NCI-H82 treated with DMSO at 0.1 percent for 48 hours (cell line): Measurements from ENCODE around the gene MXRA8.
"Not testable (repeated sequence)": the region's sequence is repeated elsewhere in the genome, so short reads cannot be mapped to it uniquely, and the experiment has no call there.

ENCODE experiments used
- DNase-seq: peaks from one replicate; lab custom pipeline; 2025; ENCODE audit not compliant: unreplicated experiment; lab: John Stamatoyannopoulos, UW

Gene MXRA8

GRCh38 chr1:1393014-1393413, 34.7 kb upstream of the MXRA8 start:
- DNase-seq, result no peak

- no peak for DNase-seq
Measured at GRCh38 chr1:1391225-1391624, 32.9 kb upstream of the MXRA8 start.

- no peak for DNase-seq
Measured at GRCh38 chr1:1390675-1391074, 32.3 kb upstream of the MXRA8 start.

DNA sequence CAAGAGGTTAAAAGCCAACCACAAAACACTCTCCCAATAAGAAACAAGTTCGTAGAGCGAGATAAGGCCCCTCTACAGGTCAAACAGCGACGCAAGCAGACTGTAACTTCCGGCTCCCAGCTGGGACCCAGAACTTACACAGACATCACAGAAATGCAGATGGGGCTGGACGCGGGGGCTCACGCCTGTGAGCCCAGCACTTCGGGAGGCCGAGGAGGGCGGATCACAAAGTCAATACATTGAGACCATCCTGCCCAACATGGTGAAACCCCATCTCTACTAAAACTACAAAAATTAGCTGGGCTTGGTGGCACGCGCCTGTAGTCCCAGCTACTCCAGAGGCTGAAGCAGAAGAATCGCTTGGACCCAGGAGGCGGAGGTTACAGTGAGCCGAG, 29.7 kb upstream of the MXRA8 start:
- no peak for DNase-seq

- no peak for DNase-seq
Measured at GRCh38 chr1:1387098-1388077, 29.0 kb upstream of the MXRA8 start.

- no peak for DNase-seq
Measured at GRCh38 chr1:1385931-1386330, 27.6 kb upstream of the MXRA8 start.

DNA sequence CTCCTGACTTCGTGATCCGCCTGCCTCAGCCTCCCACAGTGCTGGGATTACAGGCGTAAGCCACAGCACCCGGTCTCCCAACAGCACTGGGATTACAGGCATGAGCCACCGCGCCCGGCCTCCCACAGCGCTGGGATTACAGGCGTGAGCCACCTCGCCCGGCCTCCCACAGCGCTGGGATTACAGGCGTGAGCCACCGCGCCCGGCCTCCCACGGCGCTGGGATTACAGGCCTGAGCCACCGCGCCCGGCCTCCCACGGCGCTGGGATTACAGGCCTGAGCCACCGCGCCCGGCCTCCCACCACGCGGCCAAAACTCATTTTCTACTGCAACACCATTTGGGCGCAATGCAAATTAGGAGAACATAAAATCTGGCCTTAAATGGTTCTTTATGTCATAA, 27.0 kb upstream of the MXRA8 start:
- DNase-seq, result not testable (repeated sequence)

DNA sequence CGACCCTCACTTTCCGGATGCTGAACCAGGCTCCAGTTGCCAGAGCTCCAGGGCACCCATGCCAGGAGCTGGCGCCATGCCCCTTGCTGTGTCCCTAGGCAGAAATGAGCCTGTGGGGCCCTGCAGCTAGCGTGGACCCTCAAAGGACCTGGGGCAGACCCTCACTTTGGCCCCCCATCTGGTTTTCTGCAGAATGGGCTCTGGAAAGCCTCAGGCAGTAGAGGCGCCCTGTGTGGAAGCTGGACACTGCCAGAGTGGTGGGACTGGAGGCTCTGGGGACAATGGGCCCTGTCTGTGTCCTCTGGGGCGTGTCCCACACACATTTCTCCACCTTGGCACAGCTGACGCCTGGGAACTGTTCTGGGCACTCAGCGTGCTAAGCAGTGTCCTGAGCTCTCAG, 22.9 kb upstream of the MXRA8 start:
- no peak for DNase-seq

- no peak for DNase-seq
Measured at GRCh38 chr1:1380860-1381259, 22.5 kb upstream of the MXRA8 start.

DNA sequence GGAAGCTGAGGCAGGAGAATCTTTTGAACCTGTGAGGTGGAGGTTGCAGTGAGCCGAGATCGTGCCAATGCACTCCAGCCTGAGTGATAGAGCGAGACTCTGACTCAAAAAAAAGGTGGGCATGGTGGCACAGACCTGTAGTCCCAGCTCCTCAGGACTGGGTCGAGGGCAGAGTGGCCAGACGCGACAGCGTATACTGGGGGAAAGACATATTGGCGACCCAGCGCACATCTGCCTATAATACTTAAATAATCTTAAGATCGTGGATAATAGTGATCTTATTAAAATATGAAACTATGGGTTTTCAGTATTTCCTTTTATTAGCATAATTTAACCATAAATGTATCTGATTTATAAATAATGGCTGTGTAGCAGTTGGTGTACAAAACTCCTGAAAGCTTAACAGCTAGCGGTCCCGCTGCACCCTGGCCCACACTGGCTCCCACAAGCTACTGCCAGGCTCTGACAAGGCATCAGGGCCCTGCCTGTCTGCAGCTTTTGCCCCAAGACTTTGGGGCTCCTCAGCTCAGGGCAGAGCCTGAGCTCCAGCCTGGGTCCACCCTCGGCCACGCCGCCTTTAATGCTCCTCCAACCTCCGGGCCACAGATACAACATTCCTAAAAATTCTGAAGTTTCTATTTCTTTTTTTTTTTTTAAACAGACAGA, 19.3 kb upstream of the MXRA8 start:
- DNase-seq, result no peak

DNA sequence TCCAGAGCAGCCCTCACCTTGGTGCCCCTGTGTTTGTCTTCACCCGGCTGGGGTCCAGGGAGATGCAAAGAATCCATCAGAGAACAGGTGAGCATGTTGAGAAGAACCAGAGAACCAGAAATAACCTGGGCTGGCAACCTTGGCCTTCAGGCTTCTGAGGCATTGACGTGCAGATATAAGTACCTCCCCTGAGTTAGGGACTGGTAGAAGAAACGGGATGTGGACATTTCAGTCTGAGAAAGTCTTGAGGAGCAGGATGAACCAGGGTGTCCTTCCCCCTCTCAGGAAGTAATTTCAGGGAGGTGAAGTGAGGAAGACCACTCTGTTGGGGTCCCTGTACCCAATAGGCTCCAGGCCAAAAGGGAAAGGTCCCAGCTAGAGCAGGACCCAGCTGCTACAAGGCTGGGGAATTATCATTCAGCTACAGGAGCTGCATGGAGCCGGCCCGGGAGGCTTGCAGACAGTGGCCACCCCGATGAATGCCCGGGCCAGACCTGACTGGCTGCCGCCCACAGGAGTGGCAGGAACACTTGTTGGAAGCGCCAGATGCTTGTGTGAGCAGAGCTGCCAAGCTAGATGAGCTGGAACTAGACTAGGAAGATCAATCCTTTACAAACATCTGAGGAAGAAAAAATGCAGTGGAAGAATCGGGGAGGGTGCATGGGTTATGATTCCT, 18.3 kb upstream of the MXRA8 start:
- no peak for DNase-seq

GRCh38 chr1:1374929-1375662, 16.7 kb upstream of the MXRA8 start, which contains the start of gene AURKAIP1:
Gene AURKAIP1 (minus strand): TSS chr1:1375207. CDS start chr1:1374756, 451 bp downstream.
- DNase-seq, result peak; percentile 99

GRCh38 chr1:1374589-1374928, 16.2 kb upstream of the MXRA8 start:
- no peak for DNase-seq

DNA sequence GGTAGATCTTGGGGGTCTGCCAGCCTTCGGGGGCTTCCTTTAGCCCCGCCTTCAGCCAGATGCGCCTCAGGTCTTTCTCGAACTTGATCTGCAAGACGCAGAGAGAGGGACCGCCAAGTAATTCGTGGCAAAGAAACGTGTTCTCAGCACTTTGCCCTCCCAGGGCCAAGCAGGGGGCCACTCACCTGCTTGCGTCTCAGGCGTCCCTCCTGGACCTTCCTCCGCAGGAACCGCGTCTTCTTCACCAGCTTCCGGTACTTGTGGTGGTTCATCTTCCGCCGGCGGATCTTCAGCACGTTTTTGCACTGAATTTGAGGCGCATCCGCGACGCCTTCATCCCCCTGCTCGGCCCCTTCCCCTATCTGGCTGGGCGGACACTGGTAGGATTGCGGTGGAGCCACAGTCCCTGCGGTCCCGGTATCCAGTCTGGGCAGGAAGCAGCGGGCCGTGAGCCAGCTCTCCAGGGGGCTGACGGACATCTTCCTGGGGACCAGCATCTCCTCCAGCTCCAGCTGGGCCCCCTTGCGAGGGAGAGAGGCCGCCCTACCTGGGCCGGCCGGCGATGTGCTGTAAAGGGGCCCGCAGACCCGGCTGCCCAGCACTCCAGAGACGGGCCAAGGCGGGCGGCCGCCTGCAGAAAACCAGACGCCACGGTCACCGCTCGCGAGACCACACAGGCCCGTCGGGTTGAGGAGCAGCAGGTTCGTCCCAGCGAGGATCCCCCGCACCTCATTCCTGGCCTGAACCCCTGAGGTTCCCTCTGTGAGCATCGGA, 15.6 kb upstream of the MXRA8 start:
- DNase-seq, result no peak

DNA sequence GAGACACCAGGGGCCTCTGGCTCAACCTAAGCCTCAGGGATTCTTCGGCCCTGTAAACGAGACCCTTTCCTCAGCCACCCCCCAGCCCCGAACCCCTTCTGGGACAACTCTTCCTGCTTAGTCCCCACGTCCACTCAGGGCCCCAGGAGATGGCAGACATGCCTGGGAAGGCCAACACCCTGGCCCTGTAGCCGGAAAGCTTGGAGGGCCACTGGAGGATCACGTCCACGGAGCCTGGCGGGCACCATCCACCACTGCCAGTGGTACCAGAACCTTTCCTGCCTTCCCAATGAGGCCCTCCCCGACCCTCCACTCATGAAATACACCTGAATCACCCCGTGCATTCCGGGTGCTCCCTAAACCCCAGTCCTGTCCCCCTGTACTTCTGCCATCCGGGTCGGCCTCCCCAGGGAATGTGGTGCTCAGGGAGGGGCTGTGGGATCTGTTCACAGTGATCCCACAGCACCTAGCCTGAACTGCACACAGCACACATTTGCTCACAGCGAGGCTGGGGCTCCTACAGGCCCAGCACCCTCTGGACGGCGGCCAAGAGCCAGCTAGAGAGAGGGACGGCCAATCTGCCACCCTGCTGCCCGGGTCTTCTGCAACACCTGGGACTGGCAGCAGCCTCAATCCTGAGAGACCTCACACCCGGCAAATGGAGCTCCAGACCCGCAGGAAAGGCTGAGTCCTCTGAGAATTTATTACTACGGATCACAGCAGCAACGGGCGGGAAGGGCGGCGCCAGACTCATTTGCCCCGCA, 14.9 kb upstream of the MXRA8 start:
- DNase-seq, result no peak

GRCh38 chr1:1371746-1372711, 13.7 kb upstream of the MXRA8 start:
- DNase-seq, result no peak

- DNase-seq, result no peak
Measured at GRCh38 chr1:1371364-1371745, 13.0 kb upstream of the MXRA8 start.

- no peak for DNase-seq
Measured at GRCh38 chr1:1370771-1371300, 12.5 kb upstream of the MXRA8 start.
